ENCODE data around the gene CCRL2. TPM values are rescaled to one million over a fixed set of nuclear protein-coding genes. Genes with fewer than 3 reads are reported as not detected.

Gene CCRL2
- total RNA-seq, 1 donor from 2014 or later = 2.2 TPM

DNA sequence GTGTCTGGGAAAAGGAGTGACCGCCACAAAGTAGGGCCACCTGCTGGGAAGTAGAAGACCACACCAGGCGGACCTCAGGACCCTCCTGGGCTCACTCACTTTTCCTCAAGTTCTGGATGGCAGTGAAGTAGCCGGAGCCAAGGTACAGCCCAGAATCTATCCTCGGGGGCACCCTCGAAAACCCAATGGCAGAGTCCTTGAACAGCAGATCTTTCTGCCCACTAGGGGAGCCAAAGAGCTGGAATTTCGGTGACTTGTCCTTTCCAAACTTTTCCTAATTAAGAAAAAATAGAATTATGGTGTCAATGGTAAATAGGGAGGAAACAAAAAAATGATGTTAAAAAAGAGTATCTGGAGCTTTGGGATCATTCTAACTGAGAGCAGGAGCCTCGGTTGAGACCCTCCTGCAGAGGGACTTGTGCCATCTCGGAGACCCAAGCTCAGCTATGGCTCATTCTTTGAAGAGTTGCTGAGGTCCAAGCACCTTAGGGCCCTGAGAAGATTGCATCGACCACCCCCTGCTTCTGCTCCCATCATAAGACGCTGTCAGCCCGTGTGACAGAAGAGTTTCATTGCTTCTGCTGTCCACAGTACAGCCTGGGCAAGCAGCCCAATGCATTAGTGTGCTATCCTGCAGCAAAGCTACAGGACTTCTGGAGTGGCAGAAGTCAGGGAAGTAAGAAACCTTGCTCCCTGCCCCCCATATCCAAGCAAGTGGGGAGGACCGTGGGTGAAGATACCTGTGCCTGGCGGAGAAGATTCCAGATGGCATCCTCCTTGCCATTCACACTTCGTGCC lies 42.9 kb downstream of the CCRL2 start:
- peaks cover 32% of the 10 kb centered on the region for H3K27me3 Mint-ChIP-seq (ENCODE audit: insufficient read depth)
- intact Hi-C loops (cut with micrococcal nuclease) = no loop called here
- no peaks in the 10 kb centered on the region for H3K4me1 Mint-ChIP-seq (ENCODE audit: low read depth)
- H3K27ac Mint-ChIP-seq = no peak overlapping the region
- H3K36me3 Mint-ChIP-seq (ENCODE audit: low read depth) = no peaks in the 10 kb centered on the region
- no peaks in the 10 kb centered on the region for H3K9me3 Mint-ChIP-seq
- no peak for DNase-seq (ENCODE audit: low spot score)
- H3K4me3 Mint-ChIP-seq = no peak overlapping the region

GRCh38 chr3:46453526-46454208 lies 46.6 kb downstream of the CCRL2 start:
- H3K4me3 Mint-ChIP-seq = no peak overlapping the region
- DNase-seq (ENCODE audit: low spot score) = no peak
- H3K4me1 Mint-ChIP-seq (ENCODE audit: low read depth) = no peaks in the 10 kb centered on the region
- H3K36me3 Mint-ChIP-seq (ENCODE audit: low read depth) = no peaks in the 10 kb centered on the region
- peaks cover 28% of the 10 kb centered on the region for H3K27me3 Mint-ChIP-seq (ENCODE audit: insufficient read depth)
- intact Hi-C loops (cut with micrococcal nuclease) = no loop called here
- no peak overlapping the region for H3K27ac Mint-ChIP-seq
- no peaks in the 10 kb centered on the region for H3K9me3 Mint-ChIP-seq

GRCh38 chr3:46454209-46454595 lies 47.1 kb downstream of the CCRL2 start:
- Mint-ChIP-seq H3K9me3 (no peaks in the 10 kb centered on the region), H3K27ac (no peak overlapping the region), H3K36me3 (ENCODE audit: low read depth) (no peaks in the 10 kb centered on the region), H3K27me3 (ENCODE audit: insufficient read depth) (peaks cover 32% of the 10 kb centered on the region), H3K4me1 (ENCODE audit: low read depth) (no peaks in the 10 kb centered on the region), H3K4me3 (no peak overlapping the region)
- intact Hi-C loops (cut with micrococcal nuclease) = no loop called here
- no peak for DNase-seq (ENCODE audit: low spot score)

GRCh38 chr3:46454606-46455005 lies 47.5 kb downstream of the CCRL2 start:
- DNase-seq (ENCODE audit: low spot score) = no peak
- Mint-ChIP-seq H3K9me3 (no peaks in the 10 kb centered on the region), H3K27ac (no peak overlapping the region), H3K27me3 (ENCODE audit: insufficient read depth) (peaks cover 36% of the 10 kb centered on the region), H3K4me3 (no peak overlapping the region), H3K4me1 (ENCODE audit: low read depth) (no peaks in the 10 kb centered on the region), H3K36me3 (ENCODE audit: low read depth) (no peaks in the 10 kb centered on the region)
- intact Hi-C loops (cut with micrococcal nuclease) = no loop called here

GRCh38 chr3:46455231-46456115 lies 48.4 kb downstream of the CCRL2 start:
- H3K36me3 Mint-ChIP-seq (ENCODE audit: low read depth) = no peaks in the 10 kb centered on the region

DNA sequence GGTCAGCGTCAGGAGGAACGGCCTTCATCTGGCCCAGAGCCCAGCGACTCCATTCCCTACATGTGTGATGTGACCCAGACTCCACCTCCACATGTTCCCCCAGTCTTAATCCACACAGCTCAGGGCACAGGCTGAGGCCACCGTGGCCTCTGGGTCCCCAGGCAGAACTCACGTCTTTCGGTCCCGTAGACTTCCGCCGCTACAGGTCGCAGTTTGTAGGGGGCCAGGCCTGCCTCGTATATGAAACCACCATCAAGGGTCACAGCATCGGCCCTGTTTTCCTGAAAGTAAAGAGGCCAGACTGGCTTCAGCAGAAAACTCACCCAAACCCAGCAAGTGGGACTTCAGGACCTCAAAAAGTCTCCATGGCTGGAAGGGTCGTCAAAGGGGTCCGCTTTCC lies 49.1 kb downstream of the CCRL2 start:
- H3K27me3 Mint-ChIP-seq (ENCODE audit: insufficient read depth) = peaks cover 48% of the 10 kb centered on the region
- DNase-seq (ENCODE audit: low spot score) = no peak

More at GRCh38 chr3:46455231-46456115, 48.4 kb downstream of the CCRL2 start:
- no peak for DNase-seq (ENCODE audit: low spot score)
- Mint-ChIP-seq H3K4me1 (ENCODE audit: low read depth) (no peaks in the 10 kb centered on the region), H3K27ac (no peak overlapping the region), H3K9me3 (no peaks in the 10 kb centered on the region), H3K27me3 (ENCODE audit: insufficient read depth) (peaks cover 44% of the 10 kb centered on the region), H3K4me3 (no peak overlapping the region)
- intact Hi-C loops (cut with micrococcal nuclease) = no loop called here

More for the DNA sequence above, 49.1 kb downstream of the CCRL2 start:
- Mint-ChIP-seq H3K36me3 (ENCODE audit: low read depth) (no peaks in the 10 kb centered on the region), H3K27ac (no peak overlapping the region), H3K9me3 (no peaks in the 10 kb centered on the region), H3K4me3 (no peak overlapping the region), H3K4me1 (ENCODE audit: low read depth) (no peaks in the 10 kb centered on the region)
- intact Hi-C loops (cut with micrococcal nuclease) = no loop called here

Other genes starting within 250 kb of the CCRL2 start
- 22.6 and 23.2 TPM in 2 replicates for gene CCR1, start 198.9 kb upstream of the CCRL2 start, total RNA-seq
- 0.29 TPM in 1 of 2 replicates, not detected in the other for gene CCR3, start 164.8 kb upstream of the CCRL2 start, total RNA-seq
- gene CCR2, start 53.1 kb upstream of the CCRL2 start, total RNA-seq = 20.6 and 21.0 TPM in 2 replicates
- gene CCR5, start 36.3 kb upstream of the CCRL2 start, total RNA-seq = 5.8 TPM in 2 replicates
- gene LTF, start 57.6 kb downstream of the CCRL2 start, total RNA-seq = not detected in 2 replicates
- gene RTP3, start 90.7 kb downstream of the CCRL2 start, total RNA-seq = not detected in 2 replicates
- gene LRRC2, start 159.0 kb downstream of the CCRL2 start, total RNA-seq = not detected in 2 replicates
- not detected in 2 replicates for gene FAM240A, start 205.3 kb downstream of the CCRL2 start, total RNA-seq